HG03196 (cell line): ENCODE results near the gene CENPB.

Experiments used
- ATAC-seq: cut with Tn5 transposase; IDR thresholded peaks from one replicate; pipeline ENCODE4 v1.9.1; 2021; ENCODE audit not compliant: unreplicated experiment

Gene CENPB

GRCh38 chr20:3751305-3751674 lies 35.2 kb downstream of the CENPB start:
- no peak for ATAC-seq

GRCh38 chr20:3749689-3750531 lies 36.6 kb downstream of the CENPB start:
- no peak for ATAC-seq

GRCh38 chr20:3749087-3749688 lies 37.4 kb downstream of the CENPB start:
- no peak for ATAC-seq

- no peak for ATAC-seq
Observed at GRCh38 chr20:3748073-3748472, 38.5 kb downstream of the CENPB start.

- ATAC-seq = no peak
Observed at GRCh38 chr20:3747471-3747870, 39.1 kb downstream of the CENPB start.

- no peak for ATAC-seq
Observed at GRCh38 chr20:3745686-3746173, 40.8 kb downstream of the CENPB start.

- ATAC-seq = no peak
Observed at GRCh38 chr20:3744806-3745685, 41.5 kb downstream of the CENPB start.

- no peak for ATAC-seq
Observed at GRCh38 chr20:3744037-3744436, 42.5 kb downstream of the CENPB start.

GRCh38 chr20:3743251-3743650 lies 43.3 kb downstream of the CENPB start:
- no peak for ATAC-seq

GRCh38 chr20:3741836-3742458 lies 44.6 kb downstream of the CENPB start:
- ATAC-seq = no peak

GRCh38 chr20:3740615-3741301 lies 45.8 kb downstream of the CENPB start:
- ATAC-seq = no peak

- no peak for ATAC-seq
Observed at GRCh38 chr20:3739926-3740451, 46.6 kb downstream of the CENPB start.

- no peak for ATAC-seq
Observed at GRCh38 chr20:3739054-3739925, 47.2 kb downstream of the CENPB start.

GRCh38 chr20:3738111-3739053 lies 48.2 kb downstream of the CENPB start:
- no peak for ATAC-seq

GRCh38 chr20:3735768-3736167 lies 50.8 kb downstream of the CENPB start:
- no peak for ATAC-seq

- no peak for ATAC-seq
Observed at GRCh38 chr20:3734111-3734843, 52.3 kb downstream of the CENPB start.
